Activated CD8-positive, alpha-beta memory T cell treated with anti-CD3 and anti-CD28 coated beads for 4 hours (primary cell): Measurements from ENCODE around the gene CLDN14.
"Not testable (repeated sequence)": the region's sequence is repeated elsewhere in the genome, so short reads cannot be mapped to it uniquely, and the experiment has no call there.

Source experiments
- DNase-seq, 2 donors: peaks; one replicate each; pipeline ENCODE4 v3.0.0-alpha.2; 2020; ENCODE audit warnings: low read depth in 2 of 2

Gene CLDN14

GRCh38 chr21:36501589-36501892 lies 21.6 kb upstream of the CLDN14 start:
- DNase-seq = no peak

- no peak for DNase-seq
Measured at GRCh38 chr21:36499578-36500471, 19.9 kb upstream of the CLDN14 start.

- DNase-seq = no peak
Measured at GRCh38 chr21:36494557-36494956, 14.6 kb upstream of the CLDN14 start.

- no peak for DNase-seq
Measured at GRCh38 chr21:36491209-36491910, 11.4 kb upstream of the CLDN14 start.

GRCh38 chr21:36489776-36490165 lies 9.8 kb upstream of the CLDN14 start:
- DNase-seq = no peak

GRCh38 chr21:36489103-36489775 lies 9.3 kb upstream of the CLDN14 start:
- DNase-seq = no peak

- no peak for DNase-seq
Measured at GRCh38 chr21:36487641-36488307, 7.9 kb upstream of the CLDN14 start.

- no peak for DNase-seq
Measured at GRCh38 chr21:36486246-36486645, 6.3 kb upstream of the CLDN14 start.

- DNase-seq = no peak
Measured at GRCh38 chr21:36485476-36485875, 5.6 kb upstream of the CLDN14 start.

- DNase-seq = no peak
Measured at GRCh38 chr21:36483095-36483494, 3.2 kb upstream of the CLDN14 start.

- DNase-seq = no peak
Measured at GRCh38 chr21:36482673-36483072, 2.8 kb upstream of the CLDN14 start.

- DNase-seq = no peak
Measured at GRCh38 chr21:36482181-36482580, 2.3 kb upstream of the CLDN14 start.

GRCh38 chr21:36481639-36482038 lies 1.7 kb upstream of the CLDN14 start:
- no peak for DNase-seq

- no peak for DNase-seq
Measured at GRCh38 chr21:36480618-36481017, 696 bp upstream of the CLDN14 start.

GRCh38 chr21:36478941-36479340 lies 981 bp downstream of the CLDN14 start:
- DNase-seq = no peak

- DNase-seq = no peak
Measured at GRCh38 chr21:36478207-36478701, 1.7 kb downstream of the CLDN14 start.

GRCh38 chr21:36477559-36477958 lies 2.4 kb downstream of the CLDN14 start:
- no peak for DNase-seq

- DNase-seq = no peak
Measured at GRCh38 chr21:36477001-36477400, 2.9 kb downstream of the CLDN14 start.

- not testable (repeated sequence) for DNase-seq
Measured at GRCh38 chr21:36476541-36476940, 3.4 kb downstream of the CLDN14 start.

- DNase-seq = no peak
Measured at GRCh38 chr21:36474591-36474990, 5.3 kb downstream of the CLDN14 start.

GRCh38 chr21:36473203-36473602 lies 6.7 kb downstream of the CLDN14 start:
- DNase-seq = no peak

- no peak for DNase-seq
Measured at GRCh38 chr21:36472377-36472776, 7.5 kb downstream of the CLDN14 start.
